HepG2 (cell line): ENCODE measurements around the gene NEDD4L. TPM values are rescaled to one million over a fixed set of nuclear protein-coding genes. Genes with fewer than 3 reads are reported as not detected.

ENCODE experiments used
- CEBPG ChIP-seq: IDR thresholded peaks from 2 replicates; pipeline ENCODE4 v1.6.1; 2016
- GATA4 ChIP-seq: sonication (generic); IDR thresholded peaks from 2 replicates; pipeline ENCODE4 v1.6.1; 2016; ENCODE audit warnings: antibody characterized with exemption, low read depth, borderline replicate concordance
- NFIB ChIP-seq: sonication (generic); formaldehyde crosslinking; IDR thresholded peaks from 2 replicates; pipeline ENCODE4 v1.9.0; 2021; ENCODE audit warnings: missing genetic modification reagents, mild to moderate bottlenecking, borderline replicate concordance
- NFYB ChIP-seq: sonication (generic); formaldehyde crosslinking; IDR thresholded peaks from 2 replicates; pipeline ENCODE4 v1.4.0; 2020; ENCODE audit warnings: missing genetic modification reagents
- NPAS2 ChIP-seq: sonication (generic); formaldehyde crosslinking; IDR thresholded peaks from 2 replicates; pipeline ENCODE4 v1.8.0; 2022; ENCODE audit warnings: mild to moderate bottlenecking, missing genetic modification reagents, borderline replicate concordance
- RNF2 ChIP-seq: fragments of 450-650 bp; conservative IDR thresholded peaks from 2 replicates; pipeline ENCODE4 v1.6.1; 2016; ENCODE audit warnings: low read depth
- SNAI1 ChIP-seq: sonication (generic); formaldehyde crosslinking; IDR thresholded peaks from 2 replicates; pipeline ENCODE4 v1.5.0; 2020; ENCODE audit warnings: mild to moderate bottlenecking, missing genetic modification reagents, borderline replicate concordance
- SP1 ChIP-seq, 2 experiments: fragments of 450-650 bp in 1 of 2; sonication (generic) in 1 of 2; formaldehyde crosslinking in 1 of 2; IDR thresholded peaks; 2 replicates each; pipeline versions ENCODE4 v1.4.0 to v1.6.1; 2016 to 2020; ENCODE audit warnings: missing genetic modification reagents in 1 of 2
- ZNF143 ChIP-seq: sonication (generic); formaldehyde crosslinking; IDR thresholded peaks from 2 replicates; pipeline ENCODE4 v1.4.0; 2020; ENCODE audit warnings: missing genetic modification reagents
- ZNF670 ChIP-seq: sonication (generic); formaldehyde crosslinking; IDR thresholded peaks from 2 replicates; pipeline ENCODE4 v1.8.0; 2022; ENCODE audit warnings: mild to moderate bottlenecking, missing genetic modification reagents, borderline replicate concordance
- ZSCAN30 ChIP-seq: sonication (generic); formaldehyde crosslinking; IDR thresholded peaks from 2 replicates; pipeline ENCODE4 v1.5.0; 2020; ENCODE audit warnings: mild to moderate bottlenecking, missing genetic modification reagents
- polyA plus RNA-seq, 8 experiments: library from polyadenylated mRNA; depleted of rRNA in 3 of 8; stranded (reverse) in 7 of 8; unstranded in 1 of 8; fragments of >200 nt; fragmentation: Illumina TruSeq in 4 of 8; extraction: Trizol in 4 of 8; gene quantifications; 2 replicates each; pipeline versions ENCODE4 v1.2.1 to v1.2.3, GENCODE V29; 2011 to 2016; ENCODE audit warnings: low read depth in 4 of 8, missing spikeins in 1 of 8, mixed read lengths in 1 of 8; ENCODE audit not compliant: insufficient read depth in 1 of 8
- total RNA-seq, 5 experiments: library from RNA; depleted of rRNA; stranded (reverse); fragments of >200 nt; fragmentation: Illumina TruSeq; extraction: Trizol; gene quantifications; 2 replicates each; pipeline ENCODE4 v1.2.3, GENCODE V29; 2016; ENCODE audit warnings: low read depth in 1 of 5
- TF ChIP-seq, protein P1 (sequence below): sonication (generic); formaldehyde crosslinking; IDR thresholded peaks from 2 replicates; pipeline ENCODE4 v1.5.0; 2020; ENCODE audit warnings: mild to moderate bottlenecking, low read depth, missing genetic modification reagents, borderline replicate concordance
- TF ChIP-seq, protein P2 (sequence below): sonication (generic); formaldehyde crosslinking; IDR thresholded peaks from 2 replicates; pipeline ENCODE4 v1.4.0; 2020; ENCODE audit warnings: mild to moderate bottlenecking, missing genetic modification reagents

Gene NEDD4L
- total and polyA plus RNA-seq, 2 of the 13 experiments (the other 11 are each of a cell fraction or from before 2014, with no cell fraction given): 168 to 390 TPM

DNA sequence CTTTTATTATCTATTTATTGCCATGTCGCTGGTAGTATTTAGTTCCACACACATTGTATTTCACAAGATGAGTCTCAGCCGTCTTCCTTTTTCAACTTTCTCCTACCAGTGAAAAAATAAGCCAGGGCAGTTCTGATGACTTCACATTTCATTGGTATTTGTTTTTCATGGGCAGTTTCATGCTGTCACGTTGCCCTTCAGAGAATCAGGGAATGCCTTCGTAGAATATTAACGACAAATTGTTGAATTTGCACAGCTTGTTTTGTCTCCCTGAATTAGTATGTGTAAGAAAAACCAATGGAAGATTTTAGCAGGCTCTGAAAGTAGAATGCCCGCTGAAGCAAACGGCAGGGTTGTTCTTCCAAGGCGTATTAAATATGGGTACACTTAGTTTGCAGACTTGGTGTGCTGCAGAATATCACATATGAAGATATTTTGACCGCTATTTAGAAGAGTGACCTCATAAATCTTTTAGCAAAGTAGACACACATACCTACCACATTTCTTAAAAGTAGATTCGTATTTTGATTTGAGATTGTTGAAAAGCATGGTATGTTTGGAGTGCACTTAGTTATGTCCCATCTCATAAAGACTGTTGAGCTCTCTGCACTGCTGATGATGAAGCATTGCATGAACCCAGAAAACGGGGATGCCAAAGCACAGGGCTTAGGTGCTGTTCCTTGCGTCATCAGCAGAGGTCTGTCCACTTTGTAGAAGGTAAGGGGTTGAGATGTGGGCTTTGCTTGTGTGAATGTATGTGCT is 2.9 kb downstream of the NEDD4L start (continued):
- TF ChIP-seq, protein P1, sequence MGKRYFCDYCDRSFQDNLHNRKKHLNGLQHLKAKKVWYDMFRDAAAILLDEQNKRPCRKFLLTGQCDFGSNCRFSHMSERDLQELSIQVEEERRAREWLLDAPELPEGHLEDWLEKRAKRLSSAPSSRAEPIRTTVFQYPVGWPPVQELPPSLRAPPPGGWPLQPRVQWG (CRISPR knock-in tag): no peak
- TF ChIP-seq NFYB (CRISPR knock-in tag): no peak
- TF ChIP-seq NPAS2 (CRISPR knock-in tag): no peak
- no peak for TF ChIP-seq GATA4
- no peak for TF ChIP-seq SNAI1 (CRISPR knock-in tag)
- no peak for TF ChIP-seq RNF2
- no peak for TF ChIP-seq NFIB
- TF ChIP-seq, protein P2, sequence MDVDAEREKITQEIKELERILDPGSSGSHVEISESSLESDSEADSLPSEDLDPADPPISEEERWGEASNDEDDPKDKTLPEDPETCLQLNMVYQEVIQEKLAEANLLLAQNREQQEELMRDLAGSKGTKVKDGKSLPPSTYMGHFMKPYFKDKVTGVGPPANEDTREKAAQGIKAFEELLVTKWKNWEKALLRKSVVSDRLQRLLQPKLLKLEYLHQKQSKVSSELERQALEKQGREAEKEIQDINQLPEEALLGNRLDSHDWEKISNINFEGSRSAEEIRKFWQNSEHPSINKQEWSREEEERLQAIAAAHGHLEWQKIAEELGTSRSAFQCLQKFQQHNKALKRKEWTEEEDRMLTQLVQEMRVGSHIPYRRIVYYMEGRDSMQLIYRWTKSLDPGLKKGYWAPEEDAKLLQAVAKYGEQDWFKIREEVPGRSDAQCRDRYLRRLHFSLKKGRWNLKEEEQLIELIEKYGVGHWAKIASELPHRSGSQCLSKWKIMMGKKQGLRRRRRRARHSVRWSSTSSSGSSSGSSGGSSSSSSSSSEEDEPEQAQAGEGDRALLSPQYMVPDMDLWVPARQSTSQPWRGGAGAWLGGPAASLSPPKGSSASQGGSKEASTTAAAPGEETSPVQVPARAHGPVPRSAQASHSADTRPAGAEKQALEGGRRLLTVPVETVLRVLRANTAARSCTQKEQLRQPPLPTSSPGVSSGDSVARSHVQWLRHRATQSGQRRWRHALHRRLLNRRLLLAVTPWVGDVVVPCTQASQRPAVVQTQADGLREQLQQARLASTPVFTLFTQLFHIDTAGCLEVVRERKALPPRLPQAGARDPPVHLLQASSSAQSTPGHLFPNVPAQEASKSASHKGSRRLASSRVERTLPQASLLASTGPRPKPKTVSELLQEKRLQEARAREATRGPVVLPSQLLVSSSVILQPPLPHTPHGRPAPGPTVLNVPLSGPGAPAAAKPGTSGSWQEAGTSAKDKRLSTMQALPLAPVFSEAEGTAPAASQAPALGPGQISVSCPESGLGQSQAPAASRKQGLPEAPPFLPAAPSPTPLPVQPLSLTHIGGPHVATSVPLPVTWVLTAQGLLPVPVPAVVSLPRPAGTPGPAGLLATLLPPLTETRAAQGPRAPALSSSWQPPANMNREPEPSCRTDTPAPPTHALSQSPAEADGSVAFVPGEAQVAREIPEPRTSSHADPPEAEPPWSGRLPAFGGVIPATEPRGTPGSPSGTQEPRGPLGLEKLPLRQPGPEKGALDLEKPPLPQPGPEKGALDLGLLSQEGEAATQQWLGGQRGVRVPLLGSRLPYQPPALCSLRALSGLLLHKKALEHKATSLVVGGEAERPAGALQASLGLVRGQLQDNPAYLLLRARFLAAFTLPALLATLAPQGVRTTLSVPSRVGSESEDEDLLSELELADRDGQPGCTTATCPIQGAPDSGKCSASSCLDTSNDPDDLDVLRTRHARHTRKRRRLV (CRISPR knock-in tag): no peak
- peak; percentile 80 for TF ChIP-seq CEBPG
- TF ChIP-seq SP1 (IDR thresholded peaks at IDR 0.05): no peak
- TF ChIP-seq SP1 (CRISPR knock-in tag; IDR thresholded peaks at IDR 0.05): no peak
- TF ChIP-seq ZNF670: no peak
- no peak for TF ChIP-seq ZSCAN30
- no peak for TF ChIP-seq ZNF143 (CRISPR knock-in tag)
